PFSK-1 (cell line): ENCODE data around the gene CPVL.

ENCODE experiments used
- FOXP2 ChIP-seq: optimal IDR thresholded peaks from 2 replicates; pipeline ENCODE3; 2011; ENCODE audit warnings: borderline replicate concordance, control low read depth, inconsistent platforms; ENCODE audit not compliant: insufficient read depth; ENCODE audit errors: extremely low read length, extremely low read depth
- POLR2AphosphoS5 ChIP-seq: IDR thresholded peaks from 2 replicates; pipeline ENCODE4 v1.6.1; 2012; ENCODE audit warnings: low read depth, mild to moderate bottlenecking, control low read depth, low read length, moderate library complexity
- SIN3A ChIP-seq: IDR thresholded peaks from 2 replicates; pipeline ENCODE4 v1.6.1; 2012; ENCODE audit warnings: mild to moderate bottlenecking, low read length, moderate library complexity, borderline replicate concordance; ENCODE audit not compliant: insufficient read depth
- TAF1 ChIP-seq: IDR thresholded peaks from 2 replicates; pipeline ENCODE4 v1.6.1; 2012; ENCODE audit warnings: low read length, control low read depth, borderline replicate concordance; ENCODE audit not compliant: insufficient read depth
- TF ChIP-seq, protein P1 (sequence below), 2 experiments: IDR thresholded peaks; 2 replicates each; pipeline versions ENCODE4 v1.6.1 to v1.8.0; 2011 to 2012; ENCODE audit warnings: low read depth in 2 of 2, low read length in 2 of 2, control low read depth in 1 of 2, inconsistent platforms in 1 of 2, mild to moderate bottlenecking in 1 of 2, moderate library complexity in 1 of 2; ENCODE audit not compliant: insufficient read depth in 1 of 2

CPVL gene

GRCh38 chr7:29147821-29148220 is 1.5 kb upstream of the CPVL start:
- TF ChIP-seq FOXP2 = no peak
- TF ChIP-seq SIN3A = no peak
- TF ChIP-seq, protein P1, sequence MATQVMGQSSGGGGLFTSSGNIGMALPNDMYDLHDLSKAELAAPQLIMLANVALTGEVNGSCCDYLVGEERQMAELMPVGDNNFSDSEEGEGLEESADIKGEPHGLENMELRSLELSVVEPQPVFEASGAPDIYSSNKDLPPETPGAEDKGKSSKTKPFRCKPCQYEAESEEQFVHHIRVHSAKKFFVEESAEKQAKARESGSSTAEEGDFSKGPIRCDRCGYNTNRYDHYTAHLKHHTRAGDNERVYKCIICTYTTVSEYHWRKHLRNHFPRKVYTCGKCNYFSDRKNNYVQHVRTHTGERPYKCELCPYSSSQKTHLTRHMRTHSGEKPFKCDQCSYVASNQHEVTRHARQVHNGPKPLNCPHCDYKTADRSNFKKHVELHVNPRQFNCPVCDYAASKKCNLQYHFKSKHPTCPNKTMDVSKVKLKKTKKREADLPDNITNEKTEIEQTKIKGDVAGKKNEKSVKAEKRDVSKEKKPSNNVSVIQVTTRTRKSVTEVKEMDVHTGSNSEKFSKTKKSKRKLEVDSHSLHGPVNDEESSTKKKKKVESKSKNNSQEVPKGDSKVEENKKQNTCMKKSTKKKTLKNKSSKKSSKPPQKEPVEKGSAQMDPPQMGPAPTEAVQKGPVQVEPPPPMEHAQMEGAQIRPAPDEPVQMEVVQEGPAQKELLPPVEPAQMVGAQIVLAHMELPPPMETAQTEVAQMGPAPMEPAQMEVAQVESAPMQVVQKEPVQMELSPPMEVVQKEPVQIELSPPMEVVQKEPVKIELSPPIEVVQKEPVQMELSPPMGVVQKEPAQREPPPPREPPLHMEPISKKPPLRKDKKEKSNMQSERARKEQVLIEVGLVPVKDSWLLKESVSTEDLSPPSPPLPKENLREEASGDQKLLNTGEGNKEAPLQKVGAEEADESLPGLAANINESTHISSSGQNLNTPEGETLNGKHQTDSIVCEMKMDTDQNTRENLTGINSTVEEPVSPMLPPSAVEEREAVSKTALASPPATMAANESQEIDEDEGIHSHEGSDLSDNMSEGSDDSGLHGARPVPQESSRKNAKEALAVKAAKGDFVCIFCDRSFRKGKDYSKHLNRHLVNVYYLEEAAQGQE (IDR thresholded peaks at IDR 0.05; ENCODE audit: insufficient read depth in 1 of 2, low read depth in 2 of 2, low read length in 2 of 2) = no peak
- no peak for TF ChIP-seq POLR2AphosphoS5
- TF ChIP-seq TAF1 = no peak

DNA sequence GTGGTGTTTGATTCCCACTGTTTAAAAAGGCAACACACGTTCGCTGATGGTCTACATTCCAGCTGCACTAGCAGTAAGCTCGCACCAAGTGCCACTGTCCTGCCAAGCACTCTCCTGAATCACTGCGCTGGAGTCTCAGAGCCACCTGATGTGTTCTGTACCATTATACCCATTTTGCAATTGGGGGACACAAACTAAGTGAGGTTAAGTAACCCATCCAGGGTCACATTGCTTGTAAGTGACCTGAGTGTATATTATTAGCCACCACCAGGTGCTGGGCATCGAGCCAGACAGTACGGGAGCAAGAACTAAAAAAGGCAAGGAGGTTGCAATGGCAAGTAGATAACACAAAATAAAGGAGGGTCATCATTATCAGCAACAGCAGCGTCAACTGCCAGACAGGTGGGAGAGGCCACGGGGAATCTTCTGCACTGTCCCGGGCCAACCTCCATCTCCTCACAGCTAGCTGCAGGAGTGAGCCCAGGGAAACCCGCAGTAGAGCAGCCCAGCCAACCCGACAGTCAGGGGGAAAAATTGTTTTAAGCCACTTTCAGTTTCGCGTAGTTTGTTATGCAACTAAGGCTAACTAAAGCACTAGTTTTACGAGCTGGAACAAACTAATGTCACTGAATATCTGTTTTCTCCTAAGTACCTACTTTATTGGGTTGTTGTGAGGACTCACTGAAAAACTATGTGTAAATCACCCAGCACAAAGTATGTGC is 712 bp upstream of the CPVL start:
- TF ChIP-seq TAF1 (no peak), POLR2AphosphoS5 (no peak), SIN3A (no peak), FOXP2 (no peak)
- TF ChIP-seq, protein P1 (IDR thresholded peaks at IDR 0.05; ENCODE audit: insufficient read depth in 1 of 2, low read depth in 2 of 2, low read length in 2 of 2) = no peak

- TF ChIP-seq POLR2AphosphoS5 = no peak
- TF ChIP-seq SIN3A = no peak
- TF ChIP-seq, protein P1 (IDR thresholded peaks at IDR 0.05; ENCODE audit: insufficient read depth in 1 of 2, low read depth in 2 of 2, low read length in 2 of 2) = no peak
- TF ChIP-seq FOXP2 = no peak
- no peak for TF ChIP-seq TAF1
Observed at GRCh38 chr7:29145553-29146056, 732 bp downstream of the CPVL start.

DNA sequence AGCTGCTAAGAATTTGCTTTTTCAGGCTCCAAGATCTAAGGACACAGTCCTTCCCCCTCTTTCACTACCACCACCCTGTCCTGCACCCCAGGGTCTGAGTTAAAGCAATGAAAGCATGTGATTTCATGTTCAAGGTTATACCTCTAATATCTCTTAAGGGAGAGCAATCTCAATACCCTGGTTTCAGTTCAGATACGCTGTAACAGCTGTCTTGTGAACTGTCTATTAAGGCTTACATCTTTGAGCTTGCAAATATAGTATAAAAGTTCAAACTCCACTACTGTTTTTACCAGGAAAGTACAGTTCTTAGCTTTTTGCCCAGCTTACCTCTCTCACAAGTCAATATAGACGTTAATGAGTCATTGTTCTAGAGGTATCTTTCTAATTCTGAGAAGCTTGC is 2.6 kb downstream of the CPVL start:
- TF ChIP-seq, protein P1 (IDR thresholded peaks at IDR 0.05; ENCODE audit: insufficient read depth in 1 of 2, low read depth in 2 of 2, low read length in 2 of 2) = no peak
- TF ChIP-seq FOXP2 (no peak), POLR2AphosphoS5 (no peak), TAF1 (no peak), SIN3A (no peak)
